SK-N-SH treated with all-trans-retinoic acid at 6 μM for 48 hours (cell line): Measurements from ENCODE around the gene PRKG1.

Experiments
- ATAC-seq: fragments of 200-7000 bp; cut with Tn5 transposase; 3 replicates; pipeline ENCODE4 v1.9.1; 2020; ENCODE audit warnings: mild to moderate bottlenecking, moderate library complexity
- ARNTL ChIP-seq: fragments of 450-650 bp; formaldehyde crosslinking; IDR thresholded peaks from 2 replicates; pipeline ENCODE4 v1.5.0; 2020; ENCODE audit warnings: low read depth, mild to moderate bottlenecking, moderate library complexity, borderline replicate concordance
- BACH2 ChIP-seq: fragments of 250-450 bp; sonication (Bioruptor Pico); IDR thresholded peaks from 2 replicates; pipeline ENCODE4 v1.9.0; 2021; ENCODE audit warnings: mild to moderate bottlenecking, borderline replicate concordance
- CREB5 ChIP-seq: fragments of 250-450 bp; sonication (Bioruptor Pico); IDR thresholded peaks from 2 replicates; pipeline ENCODE4 v1.5.1; 2020; ENCODE audit warnings: low read depth, mild to moderate bottlenecking, moderate library complexity
- CSDC2 ChIP-seq: fragments of 250-450 bp; sonication (Bioruptor Pico); IDR thresholded peaks from 2 replicates; pipeline ENCODE4 v1.5.0; 2020; ENCODE audit warnings: mild to moderate bottlenecking, moderate library complexity
- ESRRG ChIP-seq: fragments of 250-450 bp; sonication (Bioruptor Pico); IDR thresholded peaks from 2 replicates; pipeline ENCODE4 v1.6.1; 2021; ENCODE audit warnings: mild to moderate bottlenecking
- GLIS3 ChIP-seq: fragments of 250-450 bp; sonication (Bioruptor Pico); IDR thresholded peaks from 2 replicates; pipeline ENCODE4 v1.5.0; 2020; ENCODE audit warnings: mild to moderate bottlenecking, moderate library complexity
- ISL1 ChIP-seq: fragments of 250-450 bp; sonication (Bioruptor Pico); IDR thresholded peaks from 2 replicates; pipeline ENCODE4 v2.1.2; 2022; ENCODE audit warnings: mild to moderate bottlenecking, moderate library complexity
- OSR1 ChIP-seq: fragments of 250-450 bp; sonication (Bioruptor Pico); IDR thresholded peaks from 2 replicates; pipeline ENCODE4 v1.8.0; 2022; ENCODE audit warnings: moderate library complexity, mild to moderate bottlenecking, inconsistent platforms
- PPARA ChIP-seq: fragments of 250-450 bp; sonication (Bioruptor Pico); IDR thresholded peaks from 2 replicates; pipeline ENCODE4 v1.5.0; 2020; ENCODE audit warnings: mild to moderate bottlenecking, borderline replicate concordance
- RARB ChIP-seq: fragments of 250-450 bp; sonication (Bioruptor Pico); IDR thresholded peaks from 2 replicates; pipeline ENCODE4 v1.8.0; 2021; ENCODE audit warnings: mild to moderate bottlenecking, moderate library complexity
- SNAI2 ChIP-seq: fragments of 250-450 bp; sonication (Bioruptor Pico); IDR thresholded peaks from 2 replicates; pipeline ENCODE4 v1.5.0; 2020; ENCODE audit warnings: mild to moderate bottlenecking, moderate library complexity
- TCF4 ChIP-seq: fragments of 250-450 bp; sonication (Bioruptor Pico); IDR thresholded peaks from 2 replicates; pipeline ENCODE4 v1.8.0; 2021; ENCODE audit warnings: mild to moderate bottlenecking, moderate library complexity, borderline replicate concordance
- TOX ChIP-seq: fragments of 250-450 bp; sonication (Bioruptor Pico); IDR thresholded peaks from 2 replicates; pipeline ENCODE4 v1.8.0; 2021; ENCODE audit warnings: mild to moderate bottlenecking, moderate library complexity, borderline replicate concordance
- ZC3H10 ChIP-seq: fragments of 250-450 bp; sonication (Bioruptor Pico); IDR thresholded peaks from 2 replicates; pipeline ENCODE4 v1.5.1; 2021; ENCODE audit warnings: mild to moderate bottlenecking, moderate library complexity
- ZFP3 ChIP-seq: fragments of 250-450 bp; sonication (Bioruptor Pico); IDR thresholded peaks from 2 replicates; pipeline ENCODE4 v1.5.0; 2020; ENCODE audit warnings: mild to moderate bottlenecking, moderate library complexity
- ZFP30 ChIP-seq: fragments of 450-650 bp; formaldehyde crosslinking; IDR thresholded peaks from 2 replicates; pipeline ENCODE4 v1.5.0; 2022; ENCODE audit warnings: mild to moderate bottlenecking, moderate library complexity
- ZNF565 ChIP-seq: fragments of 450-650 bp; formaldehyde crosslinking; conservative IDR thresholded peaks from 2 replicates; pipeline ENCODE4 v1.5.0; 2020; ENCODE audit warnings: low read depth, mild to moderate bottlenecking, moderate library complexity
- ZNF70 ChIP-seq: fragments of 450-650 bp; formaldehyde crosslinking; IDR thresholded peaks from 2 replicates; pipeline ENCODE4 v1.5.0; 2020; ENCODE audit warnings: mild to moderate bottlenecking, moderate library complexity
- ZNF8 ChIP-seq: fragments of 450-650 bp; formaldehyde crosslinking; IDR thresholded peaks from 2 replicates; pipeline ENCODE4 v1.5.0; 2020; ENCODE audit warnings: mild to moderate bottlenecking, moderate library complexity
- TF ChIP-seq, protein P1 (sequence below): fragments of 250-450 bp; sonication (Bioruptor Pico); IDR thresholded peaks from 2 replicates; pipeline ENCODE4 v1.5.1; 2021; ENCODE audit warnings: mild to moderate bottlenecking, moderate library complexity
- TF ChIP-seq, protein P2 (sequence below): fragments of 250-450 bp; sonication (Bioruptor Pico); IDR thresholded peaks from 2 replicates; pipeline ENCODE4 v1.8.0; 2020; ENCODE audit warnings: mild to moderate bottlenecking, moderate library complexity, borderline replicate concordance
- TF ChIP-seq, protein P3 (sequence below): fragments of 250-450 bp; sonication (Bioruptor Pico); IDR thresholded peaks from 2 replicates; pipeline ENCODE4 v1.5.0; 2020; ENCODE audit warnings: mild to moderate bottlenecking, moderate library complexity

Gene PRKG1

DNA sequence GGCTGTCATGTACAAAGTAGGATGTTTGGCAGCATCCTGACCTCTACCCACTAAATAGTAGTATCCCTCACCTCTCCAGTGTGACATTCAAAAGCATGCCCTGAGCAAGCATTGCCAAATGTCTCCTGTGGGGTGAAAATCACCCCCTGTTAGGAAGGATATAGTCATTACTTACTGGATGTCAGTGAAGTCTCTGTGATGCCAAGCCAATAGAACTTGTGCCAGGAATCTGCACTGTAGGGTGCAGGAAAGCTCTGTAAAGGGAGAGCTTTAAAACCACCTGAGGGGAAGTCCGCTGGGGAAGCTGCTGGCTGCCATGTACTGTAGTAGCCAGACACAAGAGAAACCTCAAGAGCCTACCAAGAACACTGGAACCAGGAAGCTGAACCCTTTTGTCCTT is 1069.1 kb downstream of the PRKG1 start:
- no peak for ATAC-seq
- TF ChIP-seq ZNF70 (no peak), BACH2 (CRISPR knock-in tag) (no peak), ISL1 (CRISPR knock-in tag) (no peak), GLIS3 (CRISPR knock-in tag) (no peak), ZNF565 (CRISPR knock-in tag) (no peak), ZNF8 (CRISPR knock-in tag) (no peak), ZC3H10 (CRISPR knock-in tag) (no peak), TOX (CRISPR knock-in tag) (no peak), ESRRG (CRISPR knock-in tag) (no peak), ARNTL (CRISPR knock-in tag) (no peak), ZFP30 (CRISPR knock-in tag) (no peak), TCF4 (no peak), ZFP3 (no peak), CSDC2 (CRISPR knock-in tag) (no peak), RARB (CRISPR knock-in tag) (no peak), SNAI2 (CRISPR knock-in tag) (no peak), CREB5 (CRISPR knock-in tag) (no peak)
- TF ChIP-seq, protein P1, sequence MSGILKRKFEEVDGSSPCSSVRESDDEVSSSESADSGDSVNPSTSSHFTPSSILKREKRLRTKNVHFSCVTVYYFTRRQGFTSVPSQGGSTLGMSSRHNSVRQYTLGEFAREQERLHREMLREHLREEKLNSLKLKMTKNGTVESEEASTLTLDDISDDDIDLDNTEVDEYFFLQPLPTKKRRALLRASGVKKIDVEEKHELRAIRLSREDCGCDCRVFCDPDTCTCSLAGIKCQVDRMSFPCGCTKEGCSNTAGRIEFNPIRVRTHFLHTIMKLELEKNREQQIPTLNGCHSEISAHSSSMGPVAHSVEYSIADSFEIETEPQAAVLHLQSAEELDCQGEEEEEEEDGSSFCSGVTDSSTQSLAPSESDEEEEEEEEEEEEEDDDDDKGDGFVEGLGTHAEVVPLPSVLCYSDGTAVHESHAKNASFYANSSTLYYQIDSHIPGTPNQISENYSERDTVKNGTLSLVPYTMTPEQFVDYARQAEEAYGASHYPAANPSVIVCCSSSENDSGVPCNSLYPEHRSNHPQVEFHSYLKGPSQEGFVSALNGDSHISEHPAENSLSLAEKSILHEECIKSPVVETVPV (CRISPR knock-in tag), result no peak
- TF ChIP-seq, protein P2, sequence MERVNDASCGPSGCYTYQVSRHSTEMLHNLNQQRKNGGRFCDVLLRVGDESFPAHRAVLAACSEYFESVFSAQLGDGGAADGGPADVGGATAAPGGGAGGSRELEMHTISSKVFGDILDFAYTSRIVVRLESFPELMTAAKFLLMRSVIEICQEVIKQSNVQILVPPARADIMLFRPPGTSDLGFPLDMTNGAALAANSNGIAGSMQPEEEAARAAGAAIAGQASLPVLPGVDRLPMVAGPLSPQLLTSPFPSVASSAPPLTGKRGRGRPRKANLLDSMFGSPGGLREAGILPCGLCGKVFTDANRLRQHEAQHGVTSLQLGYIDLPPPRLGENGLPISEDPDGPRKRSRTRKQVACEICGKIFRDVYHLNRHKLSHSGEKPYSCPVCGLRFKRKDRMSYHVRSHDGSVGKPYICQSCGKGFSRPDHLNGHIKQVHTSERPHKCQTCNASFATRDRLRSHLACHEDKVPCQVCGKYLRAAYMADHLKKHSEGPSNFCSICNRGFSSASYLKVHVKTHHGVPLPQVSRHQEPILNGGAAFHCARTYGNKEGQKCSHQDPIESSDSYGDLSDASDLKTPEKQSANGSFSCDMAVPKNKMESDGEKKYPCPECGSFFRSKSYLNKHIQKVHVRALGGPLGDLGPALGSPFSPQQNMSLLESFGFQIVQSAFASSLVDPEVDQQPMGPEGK (CRISPR knock-in tag), result no peak
- TF ChIP-seq, protein P3, sequence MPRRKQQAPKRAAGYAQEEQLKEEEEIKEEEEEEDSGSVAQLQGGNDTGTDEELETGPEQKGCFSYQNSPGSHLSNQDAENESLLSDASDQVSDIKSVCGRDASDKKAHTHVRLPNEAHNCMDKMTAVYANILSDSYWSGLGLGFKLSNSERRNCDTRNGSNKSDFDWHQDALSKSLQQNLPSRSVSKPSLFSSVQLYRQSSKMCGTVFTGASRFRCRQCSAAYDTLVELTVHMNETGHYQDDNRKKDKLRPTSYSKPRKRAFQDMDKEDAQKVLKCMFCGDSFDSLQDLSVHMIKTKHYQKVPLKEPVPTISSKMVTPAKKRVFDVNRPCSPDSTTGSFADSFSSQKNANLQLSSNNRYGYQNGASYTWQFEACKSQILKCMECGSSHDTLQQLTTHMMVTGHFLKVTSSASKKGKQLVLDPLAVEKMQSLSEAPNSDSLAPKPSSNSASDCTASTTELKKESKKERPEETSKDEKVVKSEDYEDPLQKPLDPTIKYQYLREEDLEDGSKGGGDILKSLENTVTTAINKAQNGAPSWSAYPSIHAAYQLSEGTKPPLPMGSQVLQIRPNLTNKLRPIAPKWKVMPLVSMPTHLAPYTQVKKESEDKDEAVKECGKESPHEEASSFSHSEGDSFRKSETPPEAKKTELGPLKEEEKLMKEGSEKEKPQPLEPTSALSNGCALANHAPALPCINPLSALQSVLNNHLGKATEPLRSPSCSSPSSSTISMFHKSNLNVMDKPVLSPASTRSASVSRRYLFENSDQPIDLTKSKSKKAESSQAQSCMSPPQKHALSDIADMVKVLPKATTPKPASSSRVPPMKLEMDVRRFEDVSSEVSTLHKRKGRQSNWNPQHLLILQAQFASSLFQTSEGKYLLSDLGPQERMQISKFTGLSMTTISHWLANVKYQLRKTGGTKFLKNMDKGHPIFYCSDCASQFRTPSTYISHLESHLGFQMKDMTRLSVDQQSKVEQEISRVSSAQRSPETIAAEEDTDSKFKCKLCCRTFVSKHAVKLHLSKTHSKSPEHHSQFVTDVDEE (CRISPR knock-in tag), result no peak

DNA sequence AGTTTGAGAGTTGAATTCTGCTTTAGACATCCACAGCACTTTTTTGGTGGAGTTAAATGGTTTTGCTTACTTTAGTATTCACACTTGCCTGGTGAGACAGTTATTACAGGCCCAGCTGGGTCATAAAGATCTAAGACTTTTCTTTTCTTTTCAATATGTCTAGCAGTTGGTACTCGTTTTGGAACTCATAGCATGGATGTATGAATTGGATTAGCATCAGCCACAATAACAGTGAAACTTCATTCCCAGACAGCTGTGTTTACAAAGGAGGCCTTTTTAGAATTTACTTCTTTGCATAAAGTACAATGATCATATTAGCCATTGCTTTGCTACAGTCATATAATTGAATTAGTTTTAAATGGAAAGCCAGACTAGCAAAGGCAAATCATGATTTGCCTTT is 1071.3 kb downstream of the PRKG1 start:
- no peak for ATAC-seq
- TF ChIP-seq ZNF565 (CRISPR knock-in tag) (no peak), BACH2 (CRISPR knock-in tag) (no peak), PPARA (CRISPR knock-in tag) (no peak), OSR1 (CRISPR knock-in tag) (no peak), ZFP3 (no peak)

- TF ChIP-seq, protein P3 (CRISPR knock-in tag), result no peak
- TF ChIP-seq SNAI2 (CRISPR knock-in tag) (no peak), BACH2 (CRISPR knock-in tag) (no peak), ISL1 (CRISPR knock-in tag) (no peak), GLIS3 (CRISPR knock-in tag) (no peak)
- no peak for ATAC-seq
Observed at GRCh38 chr10:52146766-52147165, 1072.5 kb downstream of the PRKG1 start.
